A549 (cell line): ENCODE data around the gene BASP1. TPM values are rescaled to one million over a fixed set of nuclear protein-coding genes. Genes with fewer than 3 reads are reported as not detected.
A peak's percentile ranks its signal among the peaks of the same experiment; 100 is the strongest.

ENCODE experiments used
- ATAC-seq, 2 experiments: fragments of 200-7000 bp in 1 of 2; fragments of >200 bp in 1 of 2; cut with Nextera tagmentation in 1 of 2; cut with Tn5 transposase in 1 of 2; 3 replicates each; pipeline versions ENCODE4 v1.8.0 to v1.9.1; 2018 to 2020; ENCODE audit warnings: mild to moderate bottlenecking in 1 of 2, moderate library complexity in 1 of 2
- CTCF ChIA-PET: fragments of 300-600 bp; sonication (Branson Sonifier 250); formaldehyde crosslinking; extraction: SDS; loops from one replicate; lab custom pipeline; 2021; ENCODE audit warnings: antibody characterized with exemption, inconsistent platforms; lab: Yijun Ruan, JAX
- POLR2A ChIA-PET: fragments of 350-600 bp; formaldehyde crosslinking; extraction: SDS; loops from one replicate; lab custom pipeline; 2021; ENCODE audit warnings: antibody characterized with exemption, inconsistent platforms; lab: Yijun Ruan, JAX
- DNase-seq, 2 experiments: peaks; one replicate each; pipeline versions ENCODE4 v3.0.0 to v3.0.0-alpha.2; 2011 to 2016; ENCODE audit warnings: low read depth in 1 of 2, low spot score in 1 of 2
- FAIRE-seq: peaks from 2 replicates; lab custom pipeline; 2011; peaks lifted over from hg19 to GRCh38; lab: Jason Lieb, UNC
- H3K27ac ChIP-seq, 2 experiments: fragments of >200 bp; sonication (Bioruptor Twin); formaldehyde crosslinking; 3 replicates each; pipeline ENCODE4 v1.5.1; 2016 to 2017
- H3K4me1 ChIP-seq: fragments of >200 bp; sonication (Bioruptor Twin); formaldehyde crosslinking; 3 replicates; pipeline ENCODE4 v1.6.1; 2016
- H3K4me2 ChIP-seq: fragments of >200 bp; sonication (Bioruptor Twin); formaldehyde crosslinking; 3 replicates; pipeline ENCODE4 v1.6.1; 2016
- H3K4me3 ChIP-seq: fragments of >200 bp; sonication (Bioruptor Twin); formaldehyde crosslinking; 3 replicates; pipeline ENCODE4 v1.5.1; 2016
- H3K9me3 ChIP-seq: fragments of >200 bp; sonication (Bioruptor Twin); formaldehyde crosslinking; 3 replicates; pipeline ENCODE4 v1.6.1; 2016
- BHLHE40 ChIP-seq: IDR thresholded peaks from 2 replicates; pipeline ENCODE4 v1.6.1; 2012; ENCODE audit warnings: low read depth, low read length, inconsistent platforms
- CBX8 ChIP-seq: fragments of 200-600 bp; sonication (generic); IDR thresholded peaks from 2 replicates; pipeline ENCODE4 v1.6.1; 2016
- CEBPB ChIP-seq, 2 experiments: fragments of >200 bp in 1 of 2; sonication (Bioruptor Twin) in 1 of 2; formaldehyde crosslinking in 1 of 2; IDR thresholded peaks; 2 replicates each; pipeline ENCODE4 v1.6.1; 2012 to 2016
- CHD2 ChIP-seq: fragments of 150-350 bp; IDR thresholded peaks from 2 replicates; pipeline ENCODE4 v1.6.1; 2014; ENCODE audit warnings: low read length; ENCODE audit not compliant: partially characterized antibody
- CHD4 ChIP-seq: fragments of 200-600 bp; sonication (generic); IDR thresholded peaks from 2 replicates; pipeline ENCODE4 v1.6.1; 2016; ENCODE audit warnings: antibody characterized with exemption, mild to moderate bottlenecking, borderline replicate concordance
- EHF ChIP-seq: fragments of 250-450 bp; sonication (Bioruptor Pico); IDR thresholded peaks from 2 replicates; pipeline ENCODE4 v1.5.0; 2020; ENCODE audit warnings: mild to moderate bottlenecking
- EHMT2 ChIP-seq: fragments of 200-600 bp; sonication (generic); IDR thresholded peaks from 2 replicates; pipeline ENCODE4 v1.6.1; 2016; ENCODE audit warnings: antibody characterized with exemption, low read depth, mild to moderate bottlenecking, moderate library complexity
- ESRRA ChIP-seq: fragments of 150-350 bp; IDR thresholded peaks from 2 replicates; pipeline ENCODE4 v1.6.1; 2014; ENCODE audit warnings: mild to moderate bottlenecking, low read length, borderline replicate concordance
- FOSL2 ChIP-seq, 2 experiments: fragments of 450-650 bp in 1 of 2; fragments of >200 bp in 1 of 2; sonication (Bioruptor Twin) in 1 of 2; formaldehyde crosslinking; IDR thresholded peaks; 2 replicates each; pipeline versions ENCODE4 v1.5.0 to v1.6.1; 2016 to 2020; ENCODE audit warnings: mild to moderate bottlenecking in 1 of 2, moderate library complexity in 1 of 2
- HES2 ChIP-seq: fragments of >200 bp; sonication (Bioruptor Twin); formaldehyde crosslinking; IDR thresholded peaks from 2 replicates; pipeline ENCODE4 v1.6.1; 2016
- HEYL ChIP-seq: fragments of 250-450 bp; sonication (Bioruptor Pico); IDR thresholded peaks from 2 replicates; pipeline ENCODE4 v1.8.0; 2021; ENCODE audit warnings: mild to moderate bottlenecking, moderate library complexity
- JUN ChIP-seq, 2 experiments: fragments of >200 bp; sonication (Bioruptor Twin); formaldehyde crosslinking; IDR thresholded peaks; 2 replicates in 1 of 2; 3 replicates in 1 of 2; pipeline ENCODE4 v1.6.1; 2016 to 2017
- JUNB ChIP-seq: fragments of >200 bp; sonication (Bioruptor Twin); formaldehyde crosslinking; IDR thresholded peaks from 2 replicates; pipeline ENCODE4 v1.6.1; 2016
- MYC ChIP-seq: IDR thresholded peaks from 2 replicates; pipeline ENCODE4 v1.6.1; 2012; ENCODE audit warnings: mild to moderate bottlenecking, inconsistent platforms, low read length, improper control_type of control experiment, borderline replicate concordance
- NR3C1 ChIP-seq: fragments of >200 bp; sonication (Bioruptor Twin); formaldehyde crosslinking; IDR thresholded peaks from 3 replicates; pipeline ENCODE4 v1.6.1; 2017
- POLR2AphosphoS2 ChIP-seq: conservative IDR thresholded peaks from 2 replicates; pipeline ENCODE4 v1.6.1; 2012; ENCODE audit warnings: low read length, improper control_type of control experiment, inconsistent platforms
- RAD21 ChIP-seq, 2 experiments: fragments of >200 bp in 1 of 2; sonication (Bioruptor Twin) in 1 of 2; formaldehyde crosslinking in 1 of 2; IDR thresholded peaks in 1 of 2; conservative IDR thresholded peaks in 1 of 2; 2 replicates in 1 of 2; 3 replicates in 1 of 2; pipeline ENCODE4 v1.6.1; 2012 to 2018; ENCODE audit warnings: inconsistent platforms in 1 of 2
- REST ChIP-seq: fragments of 200-600 bp; sonication (generic); IDR thresholded peaks from 2 replicates; pipeline ENCODE4 v1.6.1; 2016; ENCODE audit warnings: antibody characterized with exemption, mild to moderate bottlenecking, moderate library complexity
- RFX5 ChIP-seq: fragments of 450-650 bp; IDR thresholded peaks from 2 replicates; pipeline ENCODE4 v1.7.1; 2014; ENCODE audit warnings: antibody characterized with exemption, mild to moderate bottlenecking, moderate library complexity
- SMC3 ChIP-seq: fragments of >200 bp; sonication (Bioruptor Twin); formaldehyde crosslinking; IDR thresholded peaks from 3 replicates; pipeline ENCODE4 v1.6.1; 2018; ENCODE audit warnings: inconsistent platforms
- ZNF302 ChIP-seq: fragments of 250-450 bp; sonication (Bioruptor Pico); IDR thresholded peaks from 2 replicates; pipeline ENCODE4 v1.9.0; 2021; ENCODE audit warnings: inconsistent platforms, mild to moderate bottlenecking, moderate library complexity
- ZSCAN20 ChIP-seq: fragments of 250-450 bp; sonication (Bioruptor Pico); IDR thresholded peaks from 2 replicates; pipeline ENCODE4 v1.8.0; 2022; ENCODE audit warnings: mild to moderate bottlenecking, moderate library complexity
- WGBS: methylation state at CpG from one replicate; pipeline ENCODE4 v1.1.6; 2017; ENCODE audit errors: missing lambda C conversion rate; 5-methylcytosine and 5-hydroxymethylcytosine counted together
- polyA plus RNA-seq, 4 experiments: library from polyadenylated mRNA; depleted of rRNA in 3 of 4; stranded (reverse); fragments of >200 nt; fragmentation: RNase III in 1 of 4; extraction: RNeasy Plus Mini Kit Qiagen cat#74134 plus additional on column Dnase treatment in 1 of 4; gene quantifications; 2 replicates in 3 of 4; 3 replicates in 1 of 4; pipeline ENCODE4 v1.2.3, GENCODE V29; 2011 to 2017
- TF ChIP-seq, protein P1 (sequence below): fragments of 150-350 bp; IDR thresholded peaks from 2 replicates; pipeline ENCODE4 v1.6.1; 2014; ENCODE audit warnings: low read depth, mild to moderate bottlenecking, low read length

Gene BASP1
- polyA plus RNA-seq, 2 of the 4 experiments (the other 2 are of a cell fraction) = 391 to 454 TPM

GRCh38 chr5:17294639-17295311, 77.3 kb downstream of the BASP1 start:
- Histone ChIP-seq H3K4me1 (no peaks in the 10 kb centered on the region), H3K9me3 (no peaks in the 10 kb centered on the region), H3K4me2 (no peak overlapping the region), H3K4me3 (no peak overlapping the region), H3K27ac (peak overlapping the region in 1 of 2 experiments; percentile 53; a peak in 2 of 6 replicates)
- 89% methylated on average over 8 of the region's 8 CpGs for WGBS
- ChIA-PET POLR2A (interaction anchor here (0.6 kb wide), 1 partner anchor 12 kb away, joined by 10 read pairs; no protein-coding TSS in a partner anchor), CTCF (interaction anchor here (1.6 kb wide), 1 partner anchor 13 kb away, joined by 4 read pairs; no protein-coding TSS in a partner anchor)
- FAIRE-seq = no peak
- TF ChIP-seq POLR2AphosphoS2 = no peak
- TF ChIP-seq, protein P1, sequence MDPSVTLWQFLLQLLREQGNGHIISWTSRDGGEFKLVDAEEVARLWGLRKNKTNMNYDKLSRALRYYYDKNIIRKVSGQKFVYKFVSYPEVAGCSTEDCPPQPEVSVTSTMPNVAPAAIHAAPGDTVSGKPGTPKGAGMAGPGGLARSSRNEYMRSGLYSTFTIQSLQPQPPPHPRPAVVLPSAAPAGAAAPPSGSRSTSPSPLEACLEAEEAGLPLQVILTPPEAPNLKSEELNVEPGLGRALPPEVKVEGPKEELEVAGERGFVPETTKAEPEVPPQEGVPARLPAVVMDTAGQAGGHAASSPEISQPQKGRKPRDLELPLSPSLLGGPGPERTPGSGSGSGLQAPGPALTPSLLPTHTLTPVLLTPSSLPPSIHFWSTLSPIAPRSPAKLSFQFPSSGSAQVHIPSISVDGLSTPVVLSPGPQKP = no peak
- no peak for TF ChIP-seq SMC3
- TF ChIP-seq ZNF302 (CRISPR knock-in tag) = no peak
- TF ChIP-seq NR3C1 = no peak
- TF ChIP-seq RAD21 (conservative IDR thresholded peaks at IDR 0.05 in 1 of 2, IDR thresholded peaks at IDR 0.05 in 1 of 2) = no peak
- TF ChIP-seq EHF (CRISPR knock-in tag) = no peak
- no peak for TF ChIP-seq ZSCAN20 (CRISPR knock-in tag)
- TF ChIP-seq MYC = no peak
- no peak for TF ChIP-seq RFX5
- TF ChIP-seq EHMT2 = no peak
- TF ChIP-seq ESRRA = no peak
- TF ChIP-seq CHD4 = no peak
- no peak for ATAC-seq
- DNase-seq = no peak

GRCh38 chr5:17295671-17296070, 78.2 kb downstream of the BASP1 start:
- peak overlapping the region in 1 of 2 experiments; percentile 53; a peak in 1 of 6 replicates for H3K27ac ChIP-seq
- no peak overlapping the region for H3K4me3 ChIP-seq
- no peak for ATAC-seq
- no peaks in the 10 kb centered on the region for H3K9me3 ChIP-seq
- no peaks in the 10 kb centered on the region for H3K4me1 ChIP-seq
- 85% methylated on average over 3 of the region's 3 CpGs for WGBS
- no peak overlapping the region for H3K4me2 ChIP-seq
- no peak for FAIRE-seq
- ChIA-PET CTCF (interaction anchor here (0.8 to 1.6 kb wide), 2 partner anchors 10 to 14 kb away, joined by 4 read pairs; no protein-coding TSS in a partner anchor), POLR2A (no interaction called here)
- no peak for TF ChIP-seq NR3C1
- no peak for TF ChIP-seq HES2
- no peak for TF ChIP-seq POLR2AphosphoS2
- no peak for TF ChIP-seq RFX5
- no peak for TF ChIP-seq ZNF302 (CRISPR knock-in tag)
- no peak for TF ChIP-seq SMC3
- no peak for TF ChIP-seq CHD2
- TF ChIP-seq HEYL (CRISPR knock-in tag) = no peak
- TF ChIP-seq JUNB = no peak
- no peak for TF ChIP-seq BHLHE40
- TF ChIP-seq CBX8 = no peak
- TF ChIP-seq ESRRA = no peak
- no peak for TF ChIP-seq RAD21 (conservative IDR thresholded peaks at IDR 0.05 in 1 of 2, IDR thresholded peaks at IDR 0.05 in 1 of 2)
- TF ChIP-seq JUN (IDR thresholded peaks at IDR 0.05) = no peak
- no peak for TF ChIP-seq FOSL2 (IDR thresholded peaks at IDR 0.05)
- no peak for TF ChIP-seq FOSL2 (CRISPR knock-in tag; IDR thresholded peaks at IDR 0.05)
- no peak for TF ChIP-seq CEBPB (IDR thresholded peaks at IDR 0.05)
- no peak for TF ChIP-seq REST
- no peak for DNase-seq
